Activated CD8-positive, alpha-beta memory T cell treated with anti-CD3 and anti-CD28 coated beads, Interleukin-2, amount 50 U/mL, for 24 hours (primary cell): ENCODE data around the gene LDLRAD3.

ENCODE experiments used
- DNase-seq: peaks from one replicate; pipeline ENCODE4 v3.0.0-alpha.2; 2020; ENCODE audit errors: extremely low read depth

The LDLRAD3 gene

GRCh38 chr11:36238036-36238631 is 294.3 kb downstream of the LDLRAD3 start:
- no peak for DNase-seq

GRCh38 chr11:36238881-36239280 is 295.0 kb downstream of the LDLRAD3 start:
- DNase-seq = no peak

- DNase-seq = no peak
These were observed 295.8 kb downstream of the LDLRAD3 start for GRCh38 chr11:36239636-36240035.

- no peak for DNase-seq
These were observed 296.3 kb downstream of the LDLRAD3 start for GRCh38 chr11:36240173-36240572.

- no peak for DNase-seq
These were observed 296.9 kb downstream of the LDLRAD3 start for GRCh38 chr11:36240801-36241200.

- no peak for DNase-seq
These were observed 297.6 kb downstream of the LDLRAD3 start for GRCh38 chr11:36241497-36241896.

- DNase-seq = no peak
These were observed 299.8 kb downstream of the LDLRAD3 start for GRCh38 chr11:36243641-36244040.

GRCh38 chr11:36247493-36247892 is 303.6 kb downstream of the LDLRAD3 start:
- DNase-seq = no peak

GRCh38 chr11:36248436-36248835 is 304.6 kb downstream of the LDLRAD3 start:
- DNase-seq = no peak

GRCh38 chr11:36249246-36249645 is 305.4 kb downstream of the LDLRAD3 start:
- no peak for DNase-seq

- DNase-seq = no peak
These were observed 308.0 kb downstream of the LDLRAD3 start for GRCh38 chr11:36251823-36252222.

GRCh38 chr11:36253238-36253637 is 309.4 kb downstream of the LDLRAD3 start:
- DNase-seq = no peak

- DNase-seq = no peak
These were observed 310.9 kb downstream of the LDLRAD3 start for GRCh38 chr11:36254713-36255112.

- DNase-seq = no peak
These were observed 313.5 kb downstream of the LDLRAD3 start for GRCh38 chr11:36257351-36257750.

- no peak for DNase-seq
These were observed 315.0 kb downstream of the LDLRAD3 start for GRCh38 chr11:36258730-36259360.

- DNase-seq = no peak
These were observed 317.2 kb downstream of the LDLRAD3 start for GRCh38 chr11:36261094-36261493.

- no peak for DNase-seq
These were observed 320.4 kb downstream of the LDLRAD3 start for GRCh38 chr11:36264011-36264972.

GRCh38 chr11:36264973-36265344 is 321.1 kb downstream of the LDLRAD3 start:
- no peak for DNase-seq

GRCh38 chr11:36265793-36266628 is 322.1 kb downstream of the LDLRAD3 start:
- DNase-seq = peak; percentile 10

GRCh38 chr11:36266767-36267166 is 322.9 kb downstream of the LDLRAD3 start:
- no peak for DNase-seq

GRCh38 chr11:36268337-36268985 is 324.6 kb downstream of the LDLRAD3 start:
- no peak for DNase-seq
